ENCODE measurements around the gene GRID2.

GRID2 gene

DNA sequence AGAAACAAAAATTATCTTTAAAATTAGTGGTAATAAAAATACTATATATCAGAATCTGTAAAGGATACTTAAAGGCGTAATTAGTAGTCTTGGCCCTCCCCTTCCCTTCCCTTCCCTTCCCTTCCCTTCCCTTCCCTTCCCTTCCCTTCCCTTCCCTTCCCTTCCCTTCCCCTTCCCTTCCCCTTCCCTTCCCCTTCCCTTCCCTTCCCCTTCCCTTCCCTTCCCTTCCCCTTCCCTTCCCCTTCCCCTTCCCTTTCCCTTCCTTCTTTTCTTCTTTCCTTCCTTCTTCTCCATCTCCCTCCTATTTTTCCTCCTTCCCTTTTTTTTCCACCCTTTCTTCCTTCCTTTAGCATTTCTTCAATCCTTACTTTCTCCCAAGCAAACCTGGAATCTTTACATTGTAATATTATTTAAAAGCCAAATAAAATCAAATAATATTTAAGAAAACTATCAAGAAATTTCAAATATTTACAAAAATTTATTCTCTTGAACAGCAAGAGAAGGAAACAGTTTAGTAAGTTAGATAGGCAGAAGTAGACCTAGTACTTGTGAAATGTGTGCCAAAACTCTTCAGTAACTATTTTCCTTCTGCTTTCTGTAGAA is 1145.0 kb downstream of the GRID2 start:
- no peak for TF ChIP-seq ZFX (IDR thresholded peaks at IDR 0.05; ENCODE audit: borderline replicate concordance)
- TF ChIP-seq, protein P1, sequence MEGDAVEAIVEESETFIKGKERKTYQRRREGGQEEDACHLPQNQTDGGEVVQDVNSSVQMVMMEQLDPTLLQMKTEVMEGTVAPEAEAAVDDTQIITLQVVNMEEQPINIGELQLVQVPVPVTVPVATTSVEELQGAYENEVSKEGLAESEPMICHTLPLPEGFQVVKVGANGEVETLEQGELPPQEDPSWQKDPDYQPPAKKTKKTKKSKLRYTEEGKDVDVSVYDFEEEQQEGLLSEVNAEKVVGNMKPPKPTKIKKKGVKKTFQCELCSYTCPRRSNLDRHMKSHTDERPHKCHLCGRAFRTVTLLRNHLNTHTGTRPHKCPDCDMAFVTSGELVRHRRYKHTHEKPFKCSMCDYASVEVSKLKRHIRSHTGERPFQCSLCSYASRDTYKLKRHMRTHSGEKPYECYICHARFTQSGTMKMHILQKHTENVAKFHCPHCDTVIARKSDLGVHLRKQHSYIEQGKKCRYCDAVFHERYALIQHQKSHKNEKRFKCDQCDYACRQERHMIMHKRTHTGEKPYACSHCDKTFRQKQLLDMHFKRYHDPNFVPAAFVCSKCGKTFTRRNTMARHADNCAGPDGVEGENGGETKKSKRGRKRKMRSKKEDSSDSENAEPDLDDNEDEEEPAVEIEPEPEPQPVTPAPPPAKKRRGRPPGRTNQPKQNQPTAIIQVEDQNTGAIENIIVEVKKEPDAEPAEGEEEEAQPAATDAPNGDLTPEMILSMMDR (IDR thresholded peaks at IDR 0.05) = no peak
- H3K27ac ChIP-seq = no peak overlapping the region

DNA sequence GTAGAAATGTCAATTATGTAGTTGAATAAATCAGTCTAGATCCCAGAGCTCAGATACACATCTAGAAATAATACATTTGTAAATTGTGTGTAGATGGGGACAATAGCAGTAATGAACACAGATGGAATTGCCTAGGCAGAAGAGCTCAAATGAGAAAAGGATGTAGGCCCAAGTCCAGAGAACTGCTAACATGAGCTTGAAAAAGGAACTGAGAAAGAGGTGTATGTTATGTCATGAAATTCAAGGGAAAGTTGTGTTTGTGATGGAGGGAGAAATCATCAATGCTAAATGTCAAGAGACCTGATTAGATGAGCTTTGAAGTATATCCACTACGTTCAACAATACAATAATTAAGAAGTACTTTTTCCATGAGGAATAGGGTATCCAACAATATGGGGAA is 1148.2 kb downstream of the GRID2 start:
- no peak for TF ChIP-seq ZFX (IDR thresholded peaks at IDR 0.05; ENCODE audit: borderline replicate concordance)
- TF ChIP-seq, protein P1 (IDR thresholded peaks at IDR 0.05) = no peak
- no peak overlapping the region for H3K27ac ChIP-seq

DNA sequence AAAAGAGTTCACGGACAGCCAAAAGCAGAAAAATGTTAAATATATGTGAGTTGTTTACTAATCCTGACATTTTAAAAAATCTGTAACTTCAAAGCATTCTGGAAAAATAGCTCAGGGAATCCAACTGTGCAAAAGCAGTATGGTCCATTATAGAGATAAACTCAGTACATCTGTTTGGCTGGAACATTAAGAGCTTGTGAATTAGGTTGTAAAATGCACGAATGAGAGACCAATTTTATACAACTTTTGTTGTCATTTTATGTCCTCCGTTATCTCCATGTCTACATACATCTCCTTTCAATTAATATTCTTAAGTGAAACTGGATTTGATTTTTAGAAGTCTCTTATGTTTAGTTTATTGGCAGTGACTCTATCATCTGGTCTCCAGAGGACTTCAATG is 1157.8 kb downstream of the GRID2 start:
- no peak overlapping the region for H3K27ac ChIP-seq
- TF ChIP-seq, protein P1 (IDR thresholded peaks at IDR 0.05) = no peak
- TF ChIP-seq ZFX (IDR thresholded peaks at IDR 0.05; ENCODE audit: borderline replicate concordance) = no peak

DNA sequence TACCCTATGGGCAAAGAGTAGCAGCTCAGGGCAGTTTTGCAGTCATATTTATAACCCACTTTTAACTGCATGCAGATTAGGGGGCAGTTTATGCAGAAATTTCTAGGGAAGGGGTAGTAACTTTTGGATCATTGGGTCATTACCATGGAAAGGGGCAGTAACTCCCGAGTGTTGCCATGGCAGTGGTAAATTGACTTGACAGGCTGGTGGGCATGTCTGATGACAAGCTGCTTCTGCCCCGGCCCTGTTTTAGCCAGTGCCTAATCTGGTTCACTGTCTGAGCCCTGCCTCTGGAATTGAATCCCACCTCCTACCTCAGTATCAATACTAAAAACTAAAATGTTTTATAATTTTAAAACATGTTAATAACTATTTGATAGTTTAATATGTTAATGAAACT is 1162.7 kb downstream of the GRID2 start:
- H3K27ac ChIP-seq = no peak overlapping the region
- TF ChIP-seq, protein P1 (IDR thresholded peaks at IDR 0.05) = no peak
- no peak for TF ChIP-seq ZFX (IDR thresholded peaks at IDR 0.05; ENCODE audit: borderline replicate concordance)

DNA sequence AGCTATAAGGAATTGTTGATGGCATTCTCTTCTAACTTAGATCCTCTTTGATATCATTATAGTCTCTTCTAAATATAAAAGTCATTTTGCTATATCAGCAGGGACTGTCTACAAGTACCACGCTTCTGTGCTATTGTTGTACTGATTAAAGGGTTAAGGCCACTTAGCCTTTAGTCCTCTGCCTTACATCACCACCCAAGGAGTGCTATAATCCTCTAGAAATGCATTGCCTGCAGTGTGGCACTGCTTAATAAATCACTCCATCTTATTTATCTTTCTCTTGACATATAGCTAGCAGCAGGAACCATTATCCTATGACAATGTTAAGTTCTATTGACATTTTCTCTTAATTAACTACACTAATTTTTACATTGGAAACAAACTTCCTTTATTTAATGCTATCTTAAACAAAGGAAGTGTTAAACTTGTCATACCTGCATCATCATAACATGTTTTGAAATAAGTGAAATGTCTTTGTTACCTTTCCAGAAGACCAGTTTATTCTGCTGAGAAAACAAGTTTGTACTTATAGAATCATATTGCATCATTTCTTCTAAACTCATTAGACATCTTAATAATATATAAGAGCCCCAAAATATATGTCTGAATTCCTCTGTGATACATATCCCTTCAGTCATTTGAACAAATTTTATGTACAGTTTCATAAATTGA is 1163.9 kb downstream of the GRID2 start:
- no peak overlapping the region for H3K27ac ChIP-seq
- TF ChIP-seq, protein P1 (IDR thresholded peaks at IDR 0.05) = no peak
- TF ChIP-seq ZFX (IDR thresholded peaks at IDR 0.05; ENCODE audit: borderline replicate concordance) = no peak

- no peak overlapping the region for H3K27ac ChIP-seq
- no peak for TF ChIP-seq ZFX (IDR thresholded peaks at IDR 0.05; ENCODE audit: borderline replicate concordance)
- TF ChIP-seq, protein P1 (IDR thresholded peaks at IDR 0.05) = no peak
These were observed 1165.8 kb downstream of the GRID2 start for GRCh38 chr4:93469560-93469959.

DNA sequence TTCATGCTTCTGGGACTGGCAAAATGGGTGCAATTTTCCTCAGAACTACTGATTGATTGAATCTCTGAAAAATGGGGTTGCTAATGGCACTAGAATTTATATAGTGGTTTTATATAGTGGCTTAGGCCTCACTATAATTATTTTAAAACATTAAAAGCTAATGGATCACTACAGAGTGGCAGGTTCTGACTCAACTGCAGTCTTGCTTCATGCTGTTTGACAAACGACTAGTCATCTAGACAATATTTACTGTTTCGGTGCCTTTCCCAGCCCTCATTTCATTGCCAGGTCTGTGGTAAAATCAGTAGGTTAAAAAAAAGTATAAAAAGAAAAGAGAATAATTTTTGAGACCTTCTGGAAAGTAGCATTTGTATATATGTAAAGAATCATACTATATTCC is 1172.0 kb downstream of the GRID2 start:
- H3K27ac ChIP-seq = no peak overlapping the region
- TF ChIP-seq, protein P1 (IDR thresholded peaks at IDR 0.05) = no peak
- no peak for TF ChIP-seq ZFX (IDR thresholded peaks at IDR 0.05; ENCODE audit: borderline replicate concordance)
